Naive thymus-derived CD4-positive, alpha-beta T cell (primary cell): ENCODE measurements around the gene TMEM191C. TPM values are rescaled to one million over a fixed set of nuclear protein-coding genes. Genes with fewer than 3 reads are reported as not detected.
"Not testable (repeated sequence)": the region's sequence is repeated elsewhere in the genome, so short reads cannot be mapped to it uniquely, and the experiment has no call there.

Experiments used
- ATAC-seq: fragments of 150-1000 bp; cut with Tn5 transposase; 2 replicates; pipeline ENCODE4 v1.10.0; 2021; ENCODE audit warnings: mild to moderate bottlenecking, moderate library complexity
- CTCF ChIA-PET: fragments of 350-600 bp; sonication (Branson Sonifier 250); formaldehyde crosslinking; loops from one replicate; lab custom pipeline; 2021; ENCODE audit warnings: antibody characterized with exemption; lab: Charles Lee
- POLR2A ChIA-PET: fragments of 350-600 bp; sonication (Branson Sonifier 250); formaldehyde crosslinking; loops from one replicate; lab custom pipeline; 2021; ENCODE audit warnings: antibody characterized with exemption, inconsistent platforms; lab: Charles Lee
- DNase-seq, 9 donors: peaks; one replicate each; pipeline versions ENCODE4 v3.0.0 to v3.0.0-alpha.2; 2020 to 2022; ENCODE audit warnings: mixed read lengths in 1 of 9
- H3K27ac ChIP-seq: one replicate; pipeline ENCODE4 v1.7.0; 2013; ENCODE audit warnings: mild to moderate bottlenecking, low read depth, low read length, moderate library complexity
- H3K27me3 ChIP-seq, 2 donors: one replicate each; pipeline ENCODE4 v1.7.0; 2013; ENCODE audit warnings: low read length in 2 of 2, mild to moderate bottlenecking in 2 of 2, moderate library complexity in 2 of 2; ENCODE audit not compliant: control insufficient read depth in 2 of 2, insufficient read depth in 2 of 2
- H3K36me3 ChIP-seq, 3 experiments: 1 replicate in 2 of 3; 2 replicates in 1 of 3; pipeline ENCODE4 v1.7.0; 2013; ENCODE audit warnings: low read length in 3 of 3, mild to moderate bottlenecking in 3 of 3, moderate library complexity in 1 of 3; ENCODE audit not compliant: insufficient read depth in 3 of 3, control insufficient read depth in 2 of 3
- H3K4me1 ChIP-seq, 2 donors: one replicate each; pipeline ENCODE4 v1.7.0; 2013; ENCODE audit warnings: low read length in 2 of 2, mild to moderate bottlenecking in 2 of 2, moderate library complexity in 1 of 2; ENCODE audit not compliant: control insufficient read depth in 2 of 2, insufficient read depth in 2 of 2
- H3K4me3 ChIP-seq: 2 replicates; pipeline ENCODE4 v1.7.0; 2013; ENCODE audit warnings: mild to moderate bottlenecking, low read length
- H3K9me3 ChIP-seq, 3 experiments: 1 replicate in 2 of 3; 2 replicates in 1 of 3; pipeline ENCODE4 v1.7.0; 2013; ENCODE audit warnings: low read length in 3 of 3; ENCODE audit not compliant: control insufficient read depth in 2 of 3
- H3K27ac Mint-ChIP-seq, 9 donors: one replicate each; pipeline ENCODE4 v1.8.0; 2020 to 2022; ENCODE audit warnings: mixed read lengths in 9 of 9, mild to moderate bottlenecking in 8 of 9, moderate library complexity in 5 of 9, inconsistent platforms in 2 of 9
- H3K27me3 Mint-ChIP-seq, 5 donors: one replicate each; pipeline ENCODE4 v1.8.0; 2021 to 2022; ENCODE audit warnings: mixed read lengths in 5 of 5, mild to moderate bottlenecking in 1 of 5
- H3K36me3 Mint-ChIP-seq, 5 donors: one replicate each; pipeline ENCODE4 v1.8.0; 2020 to 2022; ENCODE audit warnings: mixed read lengths in 5 of 5, mild to moderate bottlenecking in 3 of 5, inconsistent platforms in 1 of 5
- H3K4me1 Mint-ChIP-seq, 7 donors: one replicate each; pipeline ENCODE4 v1.8.0; 2020 to 2022; ENCODE audit warnings: mixed read lengths in 7 of 7, mild to moderate bottlenecking in 3 of 7, inconsistent platforms in 1 of 7
- H3K4me3 Mint-ChIP-seq, 10 donors: one replicate each; pipeline ENCODE4 v1.8.0; 2020 to 2022; ENCODE audit warnings: mild to moderate bottlenecking in 10 of 10, mixed read lengths in 10 of 10, moderate library complexity in 6 of 10, inconsistent platforms in 2 of 10
- H3K9me3 Mint-ChIP-seq, 11 donors: one replicate each; pipeline ENCODE4 v1.8.0; 2020 to 2022; ENCODE audit warnings: mixed read lengths in 11 of 11, mild to moderate bottlenecking in 4 of 11, inconsistent platforms in 1 of 11, moderate library complexity in 1 of 11
- intact Hi-C, 2 donors: fragments of 100-400 bp; cut with micrococcal nuclease; formaldehyde crosslinking; loops; one replicate each; pipeline ENCODE4 v1.15.1; 2023
- polyA plus RNA-seq, 2 donors: library from polyadenylated mRNA; unstranded; fragments of 300-500 nt; fragmentation: Illumina TruSeq; gene quantifications; one replicate each; pipeline ENCODE4 v1.2.3, GENCODE V29; 2021
- total RNA-seq, 6 experiments: library from RNA in 5 of 6; stranded (reverse) in 5 of 6; gene quantifications; 1 replicate in 5 of 6; 2 replicates in 1 of 6; pipeline ENCODE4 v1.2.3 and lab custom pipeline; 2021 to 2026

Gene TMEM191C
- total and polyA plus RNA-seq, 7 experiments from 2014 or later, result 0.51 to 7.3 (median 2.8) TPM

DNA sequence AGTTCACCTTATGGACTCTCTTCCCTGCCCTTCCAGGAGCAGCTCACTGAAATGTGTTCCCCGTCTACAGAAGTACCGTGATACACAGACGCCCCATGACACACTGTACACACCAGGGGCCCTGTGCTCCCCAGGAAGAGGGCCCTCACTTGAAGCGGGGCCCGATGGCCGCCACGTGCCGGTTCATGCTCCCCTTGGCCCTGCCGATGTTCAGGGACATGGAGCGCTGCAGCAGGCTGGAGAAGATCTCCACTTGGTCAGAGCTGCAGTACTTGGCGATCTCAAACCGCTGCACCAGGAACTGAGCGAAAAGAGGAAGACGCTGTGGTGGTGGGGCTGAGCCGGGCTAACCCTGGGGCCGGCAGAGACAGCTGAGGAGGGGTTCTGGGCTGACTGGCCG lies 20.5 kb downstream of the TMEM191C start:
- intact Hi-C loops, H3K27ac ChIP-seq, H3K4me1 ChIP-seq, DNase-seq, H3K4me3 ChIP-seq, H3K4me1 Mint-ChIP-seq, H3K27me3 ChIP-seq, H3K4me3 Mint-ChIP-seq, H3K9me3 ChIP-seq, CTCF ChIA-PET, H3K36me3 Mint-ChIP-seq, H3K36me3 ChIP-seq, H3K27me3 Mint-ChIP-seq, H3K27ac Mint-ChIP-seq, H3K9me3 Mint-ChIP-seq, POLR2A ChIA-PET: not testable (repeated sequence)
- ATAC-seq, result peak; percentile 57

DNA sequence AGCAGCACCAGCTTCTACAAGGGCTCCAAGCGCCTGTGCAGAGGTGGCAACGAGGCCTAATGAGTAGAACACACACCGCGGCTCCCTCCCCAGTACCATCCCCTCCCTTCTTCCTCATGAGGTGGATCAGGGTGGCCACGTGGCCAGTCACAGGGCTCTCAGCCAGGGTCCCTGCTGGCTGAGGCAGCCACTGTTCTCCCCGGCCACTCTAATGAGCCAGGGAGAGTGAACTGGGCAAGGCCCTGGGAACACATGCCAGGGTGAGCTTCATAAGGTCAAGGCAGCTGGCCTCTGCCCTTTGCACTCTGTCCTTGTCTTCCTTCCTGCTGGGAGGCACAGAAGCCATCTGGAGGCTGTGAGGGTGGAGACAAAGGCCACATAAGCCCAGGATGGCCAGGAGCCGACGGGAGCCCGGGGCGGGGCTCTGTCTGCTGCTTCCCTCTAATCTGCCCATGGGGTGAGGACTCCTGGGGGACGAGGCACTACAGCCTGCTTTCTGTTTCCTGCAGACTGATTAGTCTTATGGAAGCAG lies 22.0 kb downstream of the TMEM191C start:
- DNase-seq, H3K27me3 ChIP-seq, H3K27me3 Mint-ChIP-seq, H3K9me3 Mint-ChIP-seq, H3K9me3 ChIP-seq, ATAC-seq, H3K36me3 Mint-ChIP-seq, H3K27ac Mint-ChIP-seq, CTCF ChIA-PET, H3K4me1 Mint-ChIP-seq, H3K4me3 ChIP-seq, intact Hi-C loops, H3K36me3 ChIP-seq, POLR2A ChIA-PET, H3K27ac ChIP-seq, H3K4me3 Mint-ChIP-seq, H3K4me1 ChIP-seq: not testable (repeated sequence)

DNA sequence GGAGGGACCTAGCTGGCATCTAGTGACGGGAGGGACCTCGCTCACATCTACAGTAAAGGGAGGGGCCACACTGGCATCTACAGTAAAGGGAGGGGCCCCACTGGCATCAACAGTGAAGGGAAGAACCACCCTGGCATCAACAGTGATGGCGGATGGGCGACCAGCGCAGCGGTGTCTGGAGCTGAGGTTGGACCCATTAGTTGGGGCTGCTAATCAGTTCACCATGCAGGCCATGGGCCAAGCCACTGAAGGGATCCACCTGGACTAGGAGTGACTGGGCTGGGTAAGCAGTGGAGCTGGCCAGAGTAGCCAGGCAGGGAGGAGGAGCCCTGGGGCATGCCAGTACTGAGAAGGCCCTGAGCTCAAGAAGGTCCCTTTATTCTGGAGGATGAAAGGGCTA lies 23.4 kb downstream of the TMEM191C start:
- ATAC-seq, H3K27ac ChIP-seq, DNase-seq, H3K27me3 Mint-ChIP-seq, H3K27me3 ChIP-seq, H3K27ac Mint-ChIP-seq, H3K4me1 ChIP-seq, POLR2A ChIA-PET, H3K36me3 ChIP-seq, H3K4me3 ChIP-seq, CTCF ChIA-PET, intact Hi-C loops, H3K4me1 Mint-ChIP-seq, H3K4me3 Mint-ChIP-seq, H3K9me3 Mint-ChIP-seq, H3K9me3 ChIP-seq, H3K36me3 Mint-ChIP-seq: not testable (repeated sequence)

DNA sequence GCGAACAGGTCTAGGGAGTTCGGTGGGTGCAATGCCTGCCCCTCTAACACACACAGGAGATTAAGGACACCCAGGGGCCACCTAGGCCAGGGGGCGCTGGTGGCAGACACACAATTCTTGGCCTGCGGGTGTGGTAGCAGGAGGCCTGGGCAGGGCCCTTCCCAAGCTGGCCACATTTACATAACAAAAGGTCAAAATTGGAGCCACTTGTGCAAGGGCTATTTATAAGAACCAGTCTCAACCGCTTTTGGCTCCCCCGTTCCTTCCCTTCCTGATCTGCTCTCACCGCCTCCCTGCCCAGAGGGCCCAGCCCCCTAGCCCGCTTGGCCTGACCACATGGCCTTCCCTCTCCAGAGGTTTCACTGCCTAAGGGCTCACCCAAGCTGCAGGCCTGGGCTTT lies 25.1 kb downstream of the TMEM191C start:
- ATAC-seq, result peak; percentile 28
- H3K36me3 ChIP-seq, H3K4me1 Mint-ChIP-seq, H3K27me3 ChIP-seq, intact Hi-C loops, H3K27ac Mint-ChIP-seq, CTCF ChIA-PET, H3K27ac ChIP-seq, H3K9me3 ChIP-seq, DNase-seq, H3K4me3 ChIP-seq, H3K27me3 Mint-ChIP-seq, H3K4me1 ChIP-seq, H3K9me3 Mint-ChIP-seq, H3K36me3 Mint-ChIP-seq, H3K4me3 Mint-ChIP-seq, POLR2A ChIA-PET: not testable (repeated sequence)

DNA sequence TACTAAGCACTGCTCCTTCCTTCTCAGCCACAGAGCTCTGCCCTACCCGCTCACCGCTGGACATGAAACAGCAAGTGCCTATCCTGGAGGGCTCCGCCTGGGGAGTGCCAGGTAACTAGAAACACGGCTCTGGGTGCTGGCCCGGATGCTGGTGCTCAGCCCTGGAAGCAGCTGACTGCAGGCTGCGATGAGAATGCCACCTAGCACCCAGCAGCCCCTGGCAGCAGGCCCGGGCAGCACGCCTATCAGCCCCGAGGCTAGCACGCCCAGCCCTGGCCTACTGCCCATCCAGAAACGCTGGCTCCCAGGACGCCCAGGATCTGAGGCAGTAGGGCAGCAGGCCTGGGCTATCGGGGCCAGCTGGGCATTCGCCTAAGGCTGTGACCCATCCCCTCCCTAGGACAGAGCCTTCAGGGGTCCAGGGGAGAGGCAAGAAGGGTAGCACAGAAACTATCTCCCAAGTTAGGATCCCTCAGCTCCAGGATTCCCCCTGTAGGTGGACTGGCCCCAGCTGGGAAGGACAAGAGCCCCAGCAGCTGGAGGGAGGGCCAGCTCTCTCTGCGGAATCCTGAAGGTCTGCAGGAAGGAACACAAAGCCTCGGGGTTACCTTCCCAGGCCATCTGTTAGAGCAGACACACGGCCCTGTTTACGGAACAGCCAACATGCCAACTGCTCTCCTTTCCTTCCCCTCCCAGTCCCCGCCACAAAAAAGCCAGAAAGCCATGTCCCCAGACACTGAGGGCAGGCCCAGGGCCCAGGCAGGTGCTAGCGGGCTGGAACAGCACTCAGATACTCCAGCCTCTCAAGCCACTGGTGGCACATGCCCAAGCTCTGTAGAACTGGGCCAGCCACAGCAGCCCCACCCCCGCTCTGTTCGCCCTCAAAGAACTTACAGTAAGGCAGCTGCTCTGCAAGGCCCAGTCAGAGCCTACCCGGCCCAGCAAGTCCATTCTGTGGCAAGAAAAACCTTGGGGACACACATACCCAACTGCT lies 26.9 kb downstream of the TMEM191C start:
- H3K27ac ChIP-seq, H3K4me3 ChIP-seq, H3K4me1 Mint-ChIP-seq, H3K9me3 Mint-ChIP-seq, H3K4me1 ChIP-seq, POLR2A ChIA-PET, DNase-seq, H3K36me3 Mint-ChIP-seq, H3K9me3 ChIP-seq, H3K36me3 ChIP-seq, H3K27me3 Mint-ChIP-seq, CTCF ChIA-PET, H3K4me3 Mint-ChIP-seq, intact Hi-C loops, H3K27ac Mint-ChIP-seq, H3K27me3 ChIP-seq: not testable (repeated sequence)
- peak; percentile 26 for ATAC-seq

DNA sequence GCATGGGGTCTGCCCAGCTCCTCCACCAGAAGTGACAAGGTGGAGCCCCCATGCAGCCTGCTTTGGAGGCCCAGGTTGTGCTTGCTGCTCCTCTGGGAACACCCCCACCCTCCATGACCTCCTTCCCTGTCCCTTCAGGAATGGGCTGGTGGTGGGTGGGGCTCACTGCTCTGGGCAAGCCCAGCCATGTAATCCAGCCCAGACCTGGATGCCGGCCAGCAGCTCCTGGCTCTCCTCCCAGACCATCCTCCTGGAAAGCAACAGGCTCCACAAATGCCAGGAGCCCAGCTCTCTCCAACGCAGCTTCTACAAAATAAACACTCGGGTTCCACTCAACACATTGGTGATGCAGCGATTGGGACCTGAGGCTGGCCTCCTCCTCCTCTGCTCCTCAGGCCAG lies 30.8 kb downstream of the TMEM191C start:
- DNase-seq, H3K27ac Mint-ChIP-seq, H3K4me1 Mint-ChIP-seq, intact Hi-C loops, H3K9me3 Mint-ChIP-seq, H3K4me1 ChIP-seq, CTCF ChIA-PET, H3K36me3 ChIP-seq, H3K27me3 Mint-ChIP-seq, H3K36me3 Mint-ChIP-seq, H3K27ac ChIP-seq, H3K4me3 Mint-ChIP-seq, POLR2A ChIA-PET, H3K9me3 ChIP-seq, ATAC-seq, H3K27me3 ChIP-seq, H3K4me3 ChIP-seq: not testable (repeated sequence)

DNA sequence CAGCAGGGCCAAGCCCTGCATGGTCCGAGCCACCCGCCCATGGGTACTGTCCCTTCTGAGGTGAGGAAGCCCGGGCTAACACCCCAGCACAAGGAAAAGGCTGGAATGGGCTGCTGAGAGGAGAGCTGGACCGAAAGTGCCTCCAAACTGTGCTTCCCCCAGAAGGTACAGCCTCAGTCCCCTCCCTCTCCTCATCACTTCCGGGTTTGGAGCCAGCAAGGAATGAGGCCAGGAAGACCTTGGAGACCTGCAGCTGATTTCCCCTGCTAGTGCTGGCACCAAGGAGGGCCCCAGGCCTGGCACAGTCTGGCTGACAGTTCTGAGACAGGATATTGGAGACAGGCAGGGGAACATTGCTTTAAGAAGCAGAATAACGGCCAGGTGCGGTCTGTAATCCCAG lies 31.3 kb downstream of the TMEM191C start:
- H3K9me3 Mint-ChIP-seq, H3K4me1 Mint-ChIP-seq, H3K27ac ChIP-seq, intact Hi-C loops, H3K4me3 Mint-ChIP-seq, H3K4me3 ChIP-seq, H3K36me3 Mint-ChIP-seq, H3K36me3 ChIP-seq, ATAC-seq, H3K9me3 ChIP-seq, POLR2A ChIA-PET, H3K27ac Mint-ChIP-seq, H3K4me1 ChIP-seq, CTCF ChIA-PET, H3K27me3 Mint-ChIP-seq, H3K27me3 ChIP-seq, DNase-seq: not testable (repeated sequence)
